K562 (cell line): ENCODE results near the gene STAT4. TPM values are rescaled to one million over a fixed set of nuclear protein-coding genes. Genes with fewer than 3 reads are reported as not detected.

ENCODE experiments used
- ATAC-seq: fragments of 200-7000 bp; cut with Tn5 transposase; 3 replicates; pipeline ENCODE4 v1.9.1; 2020; ENCODE audit warnings: moderate library complexity
- BruUV-seq: library from RNA; stranded (reverse); fragments of 400-500 nt; replicated peaks from 2 replicates; lab custom pipeline; 2021; lab: Mats Ljungman, UMichigan
- CTCF ChIA-PET: fragments of 300-600 bp; formaldehyde crosslinking; extraction: SDS; loops from one replicate; lab custom pipeline; 2021; ENCODE audit warnings: low intra/inter-chr PET ratio; lab: Yijun Ruan, JAX
- POLR2A ChIA-PET: fragments of 300-600, 350-650 bp; sonication (Branson Sonifier 250); formaldehyde crosslinking; extraction: SDS; loops from one replicate; lab custom pipeline; 2021; ENCODE audit warnings: antibody characterized with exemption, inconsistent platforms; lab: Yijun Ruan, JAX
- DNase-seq, 4 experiments: peaks; one replicate each; pipeline versions ENCODE4 v3.0.0 to v3.0.0-alpha.2; 2011 to 2018; ENCODE audit warnings: low spot score in 3 of 4, mixed read lengths in 3 of 4; ENCODE audit errors: extremely low read depth in 1 of 4
- FAIRE-seq: peaks from 2 replicates; lab custom pipeline; 2011; peaks lifted over from hg19 to GRCh38; lab: Jason Lieb, UNC
- H2AFZ ChIP-seq: 2 replicates; pipeline ENCODE4 v1.6.0; 2011; ENCODE audit warnings: low read depth, low read length, control low read depth, inconsistent platforms
- H3K27ac ChIP-seq: fragments of 200-600 bp; 3 replicates; pipeline ENCODE4 v1.8.0; 2011; ENCODE audit warnings: low read depth, mild to moderate bottlenecking, control low read depth, inconsistent platforms, low read length, moderate library complexity, mixed read lengths; ENCODE audit errors: extremely low read depth
- H3K27me3 ChIP-seq, 2 experiments: fragments of 300-600 bp in 1 of 2; 2 replicates in 1 of 2; 3 replicates in 1 of 2; pipeline versions ENCODE4 v1.6.0 to v1.8.0; 2011; ENCODE audit warnings: inconsistent platforms in 2 of 2, low read length in 2 of 2, mild to moderate bottlenecking in 1 of 2, mixed read lengths in 1 of 2, moderate library complexity in 1 of 2; ENCODE audit not compliant: control insufficient read depth in 2 of 2, insufficient read depth in 2 of 2
- H3K36me3 ChIP-seq: fragments of 300-600 bp; 3 replicates; pipeline ENCODE4 v1.8.0; 2011; ENCODE audit warnings: mild to moderate bottlenecking, low read length, inconsistent platforms; ENCODE audit not compliant: control insufficient read depth, insufficient read depth
- H3K4me1 ChIP-seq, 2 experiments: fragments of 200-600 bp in 1 of 2; replicated peaks in 1 of 2; 2 replicates in 1 of 2; 3 replicates in 1 of 2; pipeline versions ENCODE4 v1.5.1 to v1.8.0; 2011; ENCODE audit warnings: inconsistent platforms in 2 of 2, low read length in 2 of 2, mild to moderate bottlenecking in 1 of 2, mixed read lengths in 1 of 2, moderate library complexity in 1 of 2; ENCODE audit not compliant: control insufficient read depth in 2 of 2, insufficient read depth in 2 of 2
- H3K4me2 ChIP-seq: 2 replicates; pipeline ENCODE4 v1.6.1; 2011; ENCODE audit warnings: low read length, control low read depth, inconsistent platforms, mixed read lengths; ENCODE audit not compliant: insufficient read depth
- H3K4me3 ChIP-seq: fragments of 200-600 bp; sonication (generic), shearing (Covaris generic); 2 replicates; pipeline ENCODE4 v1.5.1; 2016; ENCODE audit warnings: control low read depth, inconsistent platforms
- H3K79me2 ChIP-seq: fragments of 200-600 bp; 3 replicates; pipeline ENCODE4 v1.8.0; 2011; ENCODE audit warnings: low read length, inconsistent platforms; ENCODE audit not compliant: control insufficient read depth, insufficient read depth
- H3K9ac ChIP-seq, 2 experiments: 2 replicates each; pipeline versions ENCODE4 v1.6.0 to v1.6.1; 2011; ENCODE audit warnings: low read depth in 2 of 2, low read length in 2 of 2, control low read depth in 1 of 2, inconsistent platforms in 1 of 2, mild to moderate bottlenecking in 1 of 2, mixed read lengths in 1 of 2; ENCODE audit not compliant: insufficient read depth in 1 of 2
- H3K9me1 ChIP-seq: one replicate; pipeline ENCODE4 v1.6.0; 2011; ENCODE audit warnings: inconsistent platforms, mild to moderate bottlenecking, low read length, moderate library complexity; ENCODE audit not compliant: control insufficient read depth, insufficient read depth
- H3K9me3 ChIP-seq: replicated peaks from 2 replicates; pipeline ENCODE4 v1.5.1; 2011; ENCODE audit warnings: low read depth, low read length, inconsistent platforms; ENCODE audit not compliant: control insufficient read depth, insufficient read depth
- H4K20me1 ChIP-seq: replicated peaks from 2 replicates; pipeline ENCODE4 v1.6.1; 2011; ENCODE audit warnings: low read length, inconsistent platforms, mixed read lengths; ENCODE audit not compliant: control insufficient read depth, insufficient read depth
- ARNT ChIP-seq, 2 experiments: fragments of 450-650 bp; IDR thresholded peaks; 2 replicates each; pipeline ENCODE4 v1.6.1; 2016; ENCODE audit warnings: mild to moderate bottlenecking in 1 of 2
- ATF1 ChIP-seq, 2 experiments: fragments of 450-650 bp in 1 of 2; IDR thresholded peaks; 2 replicates each; pipeline ENCODE4 v1.6.1; 2016; ENCODE audit warnings: missing compliant biosample characterization in 1 of 2, missing genetic modification characterization in 1 of 2
- FOSL1 ChIP-seq: fragments of 200-800 bp; sonication (Bioruptor generic); conservative IDR thresholded peaks from 2 replicates; pipeline ENCODE4 v1.6.1; 2016; ENCODE audit warnings: missing genetic modification characterization, missing compliant biosample characterization
- GATAD2B ChIP-seq: fragments of 450-650 bp; IDR thresholded peaks from 2 replicates; pipeline ENCODE4 v1.6.1; 2017; ENCODE audit warnings: mild to moderate bottlenecking, borderline replicate concordance
- MTF1 ChIP-seq: fragments of 250-450 bp; sonication (Bioruptor Pico); IDR thresholded peaks from 2 replicates; pipeline ENCODE4 v1.9.0; 2021; ENCODE audit warnings: moderate library complexity, mild to moderate bottlenecking, inconsistent platforms, borderline replicate concordance
- NUFIP1 ChIP-seq: fragments of 450-650 bp; IDR thresholded peaks from 2 replicates; pipeline ENCODE4 v1.6.1; 2018; ENCODE audit not compliant: partially characterized antibody
- SNIP1 ChIP-seq: fragments of 450-650 bp; IDR thresholded peaks from 2 replicates; pipeline ENCODE4 v1.7.1; 2017; ENCODE audit warnings: low read depth, mild to moderate bottlenecking
- USF1 ChIP-seq: sonication (generic); formaldehyde crosslinking; IDR thresholded peaks from 2 replicates; pipeline ENCODE4 v1.9.0; 2022; ENCODE audit warnings: mild to moderate bottlenecking, missing genetic modification reagents
- WGBS: fragments of 100-300 bp; shearing (Covaris generic); methylation state at CpG from one replicate; pipeline ENCODE4 v1.1.6; 2016; ENCODE audit warnings: low coverage, mixed read lengths; ENCODE audit not compliant: insufficient coverage; ENCODE audit errors: missing lambda C conversion rate; 5-methylcytosine and 5-hydroxymethylcytosine counted together
- in situ Hi-C: fragments of 300-500 bp; cut with MboI; formaldehyde crosslinking; loops from 4 replicates; pipeline ENCODE4 v1.15.0; 2018; ENCODE audit warnings: inconsistent platforms, mixed read lengths
- intact Hi-C: fragments of 100-400 bp; cut with micrococcal nuclease; formaldehyde crosslinking; loops from 2 replicates; pipeline ENCODE4 v1.14.2; 2022
- polyA plus RNA-seq, 8 experiments: library from polyadenylated mRNA; depleted of rRNA in 4 of 8; stranded (reverse) in 5 of 8; unstranded in 3 of 8; fragments of >200 nt; fragmentation: Nextera tagmentation in 2 of 8; fragmentation: Illumina TruSeq in 1 of 8; extraction: Ambion mirVana in 2 of 8; extraction: Trizol in 1 of 8; gene quantifications; 2 replicates each; pipeline versions ENCODE4 v1.2.1 to v1.2.3, GENCODE V29; 2011 to 2014; ENCODE audit warnings: inconsistent platforms in 1 of 8, missing spikeins in 1 of 8
- total RNA-seq, 7 experiments: library from RNA; depleted of rRNA in 6 of 7; stranded (reverse); fragments of >200 nt in 6 of 7; fragmentation: Illumina TruSeq in 2 of 7; extraction: Trizol in 2 of 7; gene quantifications; 2 replicates each; pipeline versions ENCODE4 v1.2.1 to v1.2.3, GENCODE V29; 2011 to 2021; ENCODE audit warnings: low replicate concordance in 1 of 7
- TF ChIP-seq, protein P1 (sequence below): IDR thresholded peaks from 3 replicates; pipeline ENCODE4 v1.6.1; 2011; ENCODE audit warnings: borderline replicate concordance, mild to moderate bottlenecking; ENCODE audit not compliant: insufficient read length, insufficient read depth

The STAT4 gene
- total and polyA plus RNA-seq, 9 of the 15 experiments (the other 6 are each of a cell fraction or from before 2014, with no cell fraction given), result 0.01 to 0.06 (median 0.03) TPM; not detected in 6

- ATAC-seq (no peak), FAIRE-seq (no peak), DNase-seq (no peak)
- CTCF ChIA-PET, result no interaction called here
- no peak for TF ChIP-seq MTF1 (CRISPR knock-in tag)
- TF ChIP-seq SNIP1, result no peak
- TF ChIP-seq, protein P1, sequence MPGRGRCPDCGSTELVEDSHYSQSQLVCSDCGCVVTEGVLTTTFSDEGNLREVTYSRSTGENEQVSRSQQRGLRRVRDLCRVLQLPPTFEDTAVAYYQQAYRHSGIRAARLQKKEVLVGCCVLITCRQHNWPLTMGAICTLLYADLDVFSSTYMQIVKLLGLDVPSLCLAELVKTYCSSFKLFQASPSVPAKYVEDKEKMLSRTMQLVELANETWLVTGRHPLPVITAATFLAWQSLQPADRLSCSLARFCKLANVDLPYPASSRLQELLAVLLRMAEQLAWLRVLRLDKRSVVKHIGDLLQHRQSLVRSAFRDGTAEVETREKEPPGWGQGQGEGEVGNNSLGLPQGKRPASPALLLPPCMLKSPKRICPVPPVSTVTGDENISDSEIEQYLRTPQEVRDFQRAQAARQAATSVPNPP, result no peak
- TF ChIP-seq USF1, result no peak
- no peak for TF ChIP-seq FOSL1 (tag)
- no peak for TF ChIP-seq ARNT (IDR thresholded peaks at IDR 0.05)
- TF ChIP-seq ATF1 (CRISPR knock-in tag; IDR thresholded peaks at IDR 0.05), result no peak
- no peak for TF ChIP-seq ATF1 (tag; IDR thresholded peaks at IDR 0.05)
- no peak for TF ChIP-seq NUFIP1
- no peak for TF ChIP-seq GATAD2B
- WGBS, result 0% methylated on average over 3 of the region's 3 CpGs
- H3K9me3 ChIP-seq, result no peaks in the 10 kb centered on the region
- no peak overlapping the region for H3K9ac ChIP-seq
- H4K20me1 ChIP-seq, result no peaks in the 10 kb centered on the region
- no peaks in the 10 kb centered on the region for H3K4me1 ChIP-seq
- no peak overlapping the region for H3K4me3 ChIP-seq
- in situ Hi-C loops (no loop called here), intact Hi-C loops (no loop called here)
- no peaks in the 10 kb centered on the region for H3K79me2 ChIP-seq
- no peak overlapping the region for H3K27ac ChIP-seq
- POLR2A ChIA-PET, result no interaction called here
- H3K36me3 ChIP-seq, result no peaks in the 10 kb centered on the region
- BruUV-seq, result no TSS peak
- H3K9me1 ChIP-seq, result no peaks in the 10 kb centered on the region
- peaks cover 0 to 4% of the 10 kb centered on the region in 2 experiments; a peak in 1 of 5 replicates for H3K27me3 ChIP-seq
- H3K4me2 ChIP-seq, result no peak overlapping the region
- no peak overlapping the region for H2AFZ ChIP-seq
Observed at GRCh38 chr2:191170773-191171172, 20.0 kb upstream of the STAT4 start.
